NAMALWA (cell line): ENCODE measurements around the gene ABCC1.
A peak's percentile ranks its signal among the peaks of the same experiment; 100 is the strongest.
"Not testable (repeated sequence)": the region's sequence is repeated elsewhere in the genome, so short reads cannot be mapped to it uniquely, and the experiment has no call there.

ENCODE experiments used
- DNase-seq: peaks from one replicate; pipeline ENCODE4 v3.0.0-alpha.2; 2015; ENCODE audit warnings: low spot score

The ABCC1 gene

DNA sequence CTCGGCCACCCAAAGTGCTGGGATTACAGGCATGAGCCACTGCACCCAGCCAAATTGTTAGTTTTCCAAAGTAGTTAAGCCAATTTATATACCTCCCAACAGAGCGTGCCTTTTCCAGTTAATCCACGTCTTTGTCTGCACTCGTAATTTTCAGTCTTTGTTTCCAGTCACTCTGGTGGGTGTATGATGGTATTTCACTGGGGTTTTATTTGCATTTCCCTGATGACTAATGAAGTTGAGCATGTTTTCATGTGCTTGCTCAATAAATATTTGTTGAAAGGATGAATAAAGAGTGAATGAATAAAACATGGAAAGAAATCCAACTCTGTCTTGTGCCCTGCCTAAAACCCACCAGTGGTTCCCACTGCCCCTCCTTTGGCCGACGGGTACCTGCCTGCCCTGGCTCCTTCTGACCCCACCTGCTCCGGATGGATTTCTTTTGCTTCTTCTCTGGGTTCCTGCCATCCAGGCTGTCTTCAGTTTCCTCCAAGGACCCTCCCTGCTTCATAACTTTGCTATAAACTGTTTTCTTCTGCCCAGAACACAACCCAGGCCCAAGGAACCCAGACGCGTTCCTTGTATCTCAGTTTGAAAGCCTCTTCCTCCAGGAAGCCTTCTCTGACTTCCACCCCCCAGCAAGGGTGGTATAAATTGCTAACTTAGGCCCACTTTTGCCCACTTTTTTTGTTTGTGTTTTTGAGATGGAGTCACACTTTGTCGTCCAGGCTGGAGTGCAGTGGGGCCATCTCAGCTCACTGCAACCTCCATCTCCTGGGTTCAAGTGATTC, 3.0 kb upstream of the ABCC1 start:
- DNase-seq = no peak

DNA sequence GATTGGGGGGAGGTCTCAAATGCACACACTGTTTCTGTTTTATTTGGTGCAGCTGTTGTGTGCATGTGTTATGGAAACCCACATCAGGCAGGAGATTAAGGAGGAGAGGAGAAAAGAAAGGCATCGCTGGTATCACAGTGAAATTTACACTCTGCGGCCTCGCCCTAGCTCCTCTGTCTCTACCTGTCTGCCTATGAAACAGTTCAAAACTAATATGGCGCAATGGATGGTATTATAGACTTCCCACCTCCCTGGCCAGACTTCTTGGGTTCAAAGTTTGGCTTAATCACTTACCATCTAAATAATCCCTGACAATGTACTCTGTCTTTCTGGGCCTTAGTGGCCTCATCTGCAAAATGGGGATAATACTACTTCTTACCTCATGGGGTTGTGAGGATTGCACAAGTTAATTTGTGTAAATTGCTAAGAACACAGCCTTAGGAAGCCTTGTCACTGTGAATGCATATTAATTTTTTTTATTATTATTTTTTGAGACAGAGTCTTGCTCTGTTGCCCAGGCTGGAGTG, 1.4 kb upstream of the ABCC1 start:
- DNase-seq = no peak

DNA sequence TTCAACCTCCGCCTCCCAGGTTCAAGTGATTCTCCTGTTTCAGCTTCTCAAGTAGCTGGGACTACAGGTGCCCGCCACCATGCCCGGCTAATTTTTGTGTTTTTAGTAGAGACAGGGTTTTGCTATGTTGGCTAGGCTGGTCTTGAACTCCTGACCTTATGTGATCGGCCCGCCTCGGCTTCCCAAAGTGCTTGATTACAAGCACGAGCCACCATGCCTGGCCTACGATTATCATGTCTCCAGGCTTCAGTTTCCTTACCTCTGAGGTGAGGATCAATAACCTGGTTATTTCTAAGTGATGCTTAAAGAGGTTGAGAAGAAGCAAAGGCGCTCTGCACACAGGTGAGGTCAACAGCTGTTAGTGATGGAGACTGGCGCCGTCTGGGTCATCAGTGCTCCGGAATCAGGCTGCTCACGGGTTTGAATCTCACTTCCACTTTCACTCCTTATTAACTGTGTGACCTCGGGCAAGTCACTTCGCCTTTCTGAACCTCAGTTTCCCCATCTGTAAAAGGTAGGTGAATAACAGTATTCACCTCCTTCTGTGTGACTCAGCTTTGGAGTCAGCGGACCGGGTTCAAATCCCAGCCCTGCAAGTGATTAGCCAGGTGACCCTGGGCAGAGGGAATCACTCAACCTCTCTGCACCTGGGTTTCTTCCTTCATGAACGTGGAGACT, 745 bp upstream of the ABCC1 start:
- peak; percentile 56 for DNase-seq

DNA sequence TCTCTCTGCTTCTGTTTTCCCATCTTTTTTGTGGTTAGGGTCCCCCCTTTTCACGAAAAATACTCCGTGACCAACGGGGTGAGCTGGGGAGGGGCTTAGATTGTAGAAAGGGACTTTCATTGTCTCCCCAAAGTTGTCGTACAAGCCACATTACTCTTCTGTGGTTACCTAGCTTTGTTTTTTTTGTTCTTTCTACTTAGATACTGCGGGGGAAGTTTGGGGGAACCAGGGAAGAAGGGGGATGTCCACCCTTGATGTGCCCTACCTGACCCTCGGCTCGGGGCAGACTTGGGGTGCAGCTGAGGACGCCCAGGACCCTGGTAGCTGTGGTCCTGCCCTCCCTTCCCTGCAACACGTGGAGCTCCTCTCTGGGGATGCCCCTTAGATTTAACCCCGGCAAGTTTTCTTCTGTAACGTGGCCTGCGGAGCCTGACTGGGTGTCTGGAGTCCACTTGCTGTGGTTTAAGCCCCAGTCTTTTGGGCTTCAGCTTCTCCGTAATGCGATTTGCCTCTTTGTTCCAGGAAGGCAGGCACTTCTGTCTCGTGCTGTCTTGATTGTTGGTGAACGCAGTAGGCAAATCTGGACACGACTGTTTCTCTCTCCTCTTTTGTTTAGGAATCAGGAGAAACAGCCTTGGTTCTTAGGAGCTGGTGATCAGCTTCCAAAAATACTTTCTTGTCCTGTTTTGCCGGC, 892 bp downstream of the ABCC1 start:
- peak; percentile 58 for DNase-seq

DNA sequence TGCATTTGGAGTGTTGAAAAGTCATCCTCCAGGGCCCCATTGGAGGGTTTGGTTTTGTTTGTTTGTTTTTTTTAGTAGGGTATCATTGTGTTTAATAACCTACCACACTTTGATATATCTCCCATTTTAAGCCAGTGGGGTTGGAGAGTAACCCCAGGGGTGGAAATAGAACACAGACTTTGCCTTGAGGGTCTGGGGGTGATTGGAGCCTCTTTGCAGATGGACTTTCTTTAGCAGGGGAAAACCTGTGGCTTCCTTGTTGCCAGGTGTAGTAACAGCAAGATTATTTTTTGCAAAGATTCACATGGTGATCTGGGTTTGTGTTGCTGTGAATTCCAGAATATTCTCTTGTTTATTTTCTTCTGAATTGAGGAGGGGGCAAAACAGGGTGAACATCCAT, 1.5 kb downstream of the ABCC1 start:
- DNase-seq = no peak

DNA sequence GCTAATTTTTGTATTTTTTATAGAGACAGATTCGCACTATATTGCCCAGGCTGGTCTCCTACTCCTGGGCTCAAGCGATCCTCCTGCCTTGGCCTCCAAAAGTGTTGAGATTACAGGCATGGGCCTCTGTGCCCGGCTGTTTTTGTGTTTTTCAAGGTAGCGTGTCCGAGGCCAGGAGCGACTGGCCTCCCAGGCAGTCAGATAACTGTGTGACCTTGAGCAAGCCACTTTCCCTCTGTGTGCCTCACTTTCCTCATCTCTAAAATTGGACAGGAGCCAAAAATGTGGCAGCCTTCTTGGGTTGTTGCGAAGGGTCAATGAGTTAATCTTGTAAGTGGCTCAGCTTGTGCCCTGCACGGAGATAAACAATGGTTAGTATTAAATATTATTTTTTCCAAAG, 2.4 kb downstream of the ABCC1 start:
- no peak for DNase-seq

DNA sequence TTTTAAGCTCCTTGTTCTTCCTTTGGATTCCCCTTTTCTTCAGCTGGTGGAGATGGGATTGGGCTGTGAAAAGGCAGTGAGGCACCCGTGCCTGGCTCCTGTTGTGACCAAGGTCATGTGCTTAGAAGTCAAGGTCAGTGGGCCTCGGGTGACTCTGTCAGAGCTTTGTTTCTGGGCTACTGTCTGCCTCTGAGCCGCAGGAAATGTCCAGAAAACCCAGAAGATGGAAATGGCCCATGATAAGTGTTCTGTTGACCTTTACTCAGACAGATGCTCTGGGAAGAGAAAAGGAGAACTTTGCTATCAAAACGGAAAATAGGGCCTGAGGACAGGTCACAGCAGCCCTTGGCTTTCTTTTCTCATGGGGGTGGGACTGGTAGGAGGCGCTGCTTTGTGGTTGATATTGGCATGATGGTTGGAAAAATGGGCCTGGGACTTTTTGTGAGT, 2.9 kb downstream of the ABCC1 start:
- no peak for DNase-seq

DNA sequence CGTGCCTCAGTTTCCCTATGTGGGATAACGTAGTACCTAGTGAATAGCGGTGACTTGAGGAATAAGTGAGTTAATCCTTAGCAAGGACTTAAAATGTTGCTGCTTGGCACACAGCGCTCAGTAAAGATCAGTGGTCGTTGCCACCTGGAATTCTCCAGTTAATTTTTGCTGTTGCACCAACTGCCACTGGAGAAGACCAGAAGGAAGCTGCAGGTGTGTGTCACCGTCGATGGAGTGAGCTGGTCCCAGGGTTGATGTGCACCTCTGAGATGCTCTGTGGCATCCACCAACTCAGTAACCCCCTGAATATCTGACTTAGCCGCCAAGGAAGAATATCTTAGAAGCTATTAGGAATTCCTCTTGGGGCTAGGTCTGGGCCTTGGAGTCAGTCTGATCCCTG, 4.1 kb downstream of the ABCC1 start:
- no peak for DNase-seq

DNA sequence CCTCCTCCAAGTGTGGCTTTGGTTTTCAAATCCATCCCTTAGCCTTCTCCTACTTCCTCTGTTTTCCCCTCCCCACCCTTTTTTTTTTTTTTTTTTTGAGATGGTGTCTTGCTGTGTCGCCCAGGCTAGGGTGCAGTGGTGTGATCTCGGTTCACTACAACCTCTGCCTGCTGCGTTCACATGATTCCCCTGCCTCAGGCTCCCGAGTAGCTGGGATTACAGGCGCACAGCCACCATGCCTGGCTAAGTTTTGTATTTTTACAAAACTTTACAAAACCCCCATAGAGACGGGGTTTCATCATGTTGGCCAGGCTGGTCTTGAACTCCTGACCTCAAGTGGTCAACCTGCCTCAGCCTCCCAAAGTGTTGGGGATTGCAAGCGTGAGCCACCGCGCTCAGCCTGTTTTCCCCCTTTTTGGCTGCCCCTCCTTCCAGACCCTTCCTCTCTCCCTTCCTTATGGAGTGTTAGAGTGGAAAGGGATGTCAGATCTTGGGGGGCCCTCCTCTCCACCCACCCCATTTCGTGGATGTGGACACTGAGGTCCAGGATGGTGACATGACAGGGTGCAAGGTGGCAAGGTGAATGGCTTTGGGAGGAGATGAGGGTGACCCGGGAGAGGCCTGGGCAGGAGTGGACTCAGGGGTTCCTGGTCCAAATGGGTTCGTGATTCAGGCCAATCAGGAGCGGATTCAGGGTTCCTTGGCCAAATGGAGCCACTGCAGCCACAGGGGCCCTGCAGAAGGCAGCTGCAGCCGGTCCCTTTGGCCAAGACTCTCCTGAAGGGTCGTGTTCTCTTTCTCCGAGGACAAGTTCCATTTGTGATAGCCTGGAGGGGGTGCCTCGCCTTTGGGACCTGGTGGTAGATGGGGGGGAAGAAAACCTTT, 4.8 kb downstream of the ABCC1 start:
- DNase-seq = no peak

DNA sequence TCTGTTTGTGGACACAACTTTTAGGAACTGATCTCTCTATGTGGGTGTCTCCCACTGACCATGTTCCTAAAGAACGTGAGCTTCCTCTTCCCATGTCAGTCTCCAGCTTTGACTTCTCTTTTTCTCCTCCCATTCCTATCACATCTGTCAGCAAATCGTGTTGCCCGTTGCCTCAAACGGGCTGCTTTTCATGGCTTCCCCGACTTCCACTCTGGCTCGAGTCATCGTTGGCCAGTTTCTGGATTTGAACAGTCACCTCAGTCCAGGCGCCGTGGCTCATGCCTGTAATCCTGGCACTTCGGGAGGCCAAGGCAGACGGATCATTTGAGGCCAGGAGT, 5.4 kb downstream of the ABCC1 start:
- DNase-seq = no peak

DNA sequence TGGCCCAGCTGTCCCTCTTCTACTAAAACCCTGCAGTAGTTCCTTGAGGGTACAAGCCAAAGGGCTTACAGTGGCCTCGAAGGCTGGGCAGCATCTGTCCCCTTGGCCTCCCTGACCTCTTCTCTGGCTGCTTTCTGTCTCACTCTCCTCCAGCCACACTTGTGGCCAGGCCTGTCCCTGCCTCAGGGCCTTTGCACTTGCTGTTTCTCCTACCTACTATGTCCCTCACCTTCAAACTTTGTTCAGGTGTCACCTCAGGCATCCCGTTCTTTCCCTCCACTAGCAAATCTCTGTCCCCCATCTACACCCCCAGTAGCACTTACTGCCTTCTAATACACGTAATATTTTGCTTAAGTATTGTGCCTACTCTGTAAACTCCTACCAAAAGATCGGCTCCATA, 6.0 kb downstream of the ABCC1 start:
- DNase-seq = no peak

DNA sequence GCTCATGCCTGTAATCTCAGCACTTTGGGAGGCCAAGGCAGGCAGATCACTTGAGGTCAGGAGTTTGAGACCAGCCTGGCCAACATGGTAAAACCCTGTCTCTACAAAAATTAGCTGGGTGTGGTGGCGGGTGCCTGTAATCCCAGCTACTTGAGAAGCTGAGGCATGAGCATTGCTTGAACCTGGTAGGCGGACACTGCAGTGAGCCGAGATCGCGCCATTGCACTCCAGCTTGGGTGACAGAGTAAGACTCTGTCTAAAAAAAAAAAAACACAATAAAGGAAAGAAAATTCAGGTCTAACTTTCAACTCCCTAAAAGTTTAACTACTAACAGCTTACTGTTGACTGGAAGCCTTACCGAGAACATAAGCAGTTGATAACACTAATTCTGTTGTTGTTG, 6.7 kb downstream of the ABCC1 start:
- DNase-seq = not testable (repeated sequence)

DNA sequence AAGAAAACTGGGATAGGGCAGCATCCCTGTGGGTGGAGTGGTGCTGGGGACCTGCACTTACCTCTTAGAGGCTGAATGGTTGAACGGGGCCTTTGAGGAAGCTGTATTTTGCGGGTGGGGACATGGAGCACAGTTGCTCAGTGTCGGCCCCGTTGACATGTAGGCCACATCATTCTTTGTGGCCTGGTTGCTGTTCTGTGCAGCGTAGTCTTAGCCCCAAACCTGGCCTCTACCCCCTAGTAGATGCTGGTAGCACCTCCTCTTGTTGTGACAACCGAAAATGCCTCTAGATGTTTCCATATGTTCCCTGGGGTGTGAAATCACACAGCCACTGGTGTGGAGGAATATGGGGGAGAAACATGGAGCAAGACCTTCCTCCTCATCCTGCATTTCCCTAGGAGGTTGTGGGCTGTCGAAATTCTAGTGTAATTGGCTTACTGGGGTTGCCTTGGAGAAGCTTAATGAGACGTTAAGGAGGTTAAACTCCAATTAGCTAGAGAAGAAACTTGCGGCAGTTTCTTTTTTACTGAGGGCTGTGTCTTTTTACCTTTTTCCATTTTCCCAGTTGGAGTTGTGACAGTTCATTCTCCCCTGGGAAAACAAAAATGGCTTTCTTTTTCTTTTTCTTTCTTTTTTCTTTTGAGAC, 9.4 kb downstream of the ABCC1 start:
- DNase-seq = no peak

DNA sequence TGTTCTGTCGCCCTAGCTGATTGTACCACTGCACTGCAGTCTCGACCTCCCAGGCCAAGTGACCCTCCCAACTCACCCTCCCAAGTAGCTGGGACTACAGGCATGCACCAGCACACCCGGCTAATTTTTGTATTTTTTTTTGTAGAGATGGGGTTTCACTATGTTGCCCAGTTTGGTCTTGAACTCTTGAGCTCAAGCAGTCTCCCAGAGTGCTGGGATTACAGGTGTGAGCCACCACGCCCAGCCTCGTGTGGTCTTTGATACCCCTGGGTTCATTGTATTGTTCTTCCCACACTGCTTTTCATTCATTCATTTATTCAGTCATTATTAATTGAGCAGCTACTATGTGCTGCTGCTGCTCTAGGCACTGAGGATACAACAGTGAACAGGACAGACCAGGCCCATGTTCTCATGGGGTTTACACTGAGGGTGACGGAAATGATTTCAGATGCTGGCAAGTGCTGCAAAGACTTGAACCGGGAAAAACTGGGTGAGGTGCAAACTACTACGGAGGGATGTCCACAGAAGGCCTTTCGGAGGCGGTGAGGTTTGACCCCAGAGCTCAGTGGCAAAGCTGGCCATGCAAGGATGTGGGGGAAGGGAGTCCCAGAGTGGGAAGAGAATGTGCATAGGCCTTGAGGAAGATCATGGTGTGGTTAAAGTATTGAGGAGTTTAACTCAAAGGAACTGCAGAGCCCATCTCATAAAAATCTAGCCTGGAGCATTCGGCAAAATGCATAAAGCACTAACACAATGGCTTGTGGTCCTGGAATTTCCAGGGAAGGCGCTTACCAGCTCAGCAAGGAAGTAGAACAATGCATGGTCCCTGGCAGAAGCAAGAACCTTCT, 10.9 kb downstream of the ABCC1 start:
- no peak for DNase-seq

DNA sequence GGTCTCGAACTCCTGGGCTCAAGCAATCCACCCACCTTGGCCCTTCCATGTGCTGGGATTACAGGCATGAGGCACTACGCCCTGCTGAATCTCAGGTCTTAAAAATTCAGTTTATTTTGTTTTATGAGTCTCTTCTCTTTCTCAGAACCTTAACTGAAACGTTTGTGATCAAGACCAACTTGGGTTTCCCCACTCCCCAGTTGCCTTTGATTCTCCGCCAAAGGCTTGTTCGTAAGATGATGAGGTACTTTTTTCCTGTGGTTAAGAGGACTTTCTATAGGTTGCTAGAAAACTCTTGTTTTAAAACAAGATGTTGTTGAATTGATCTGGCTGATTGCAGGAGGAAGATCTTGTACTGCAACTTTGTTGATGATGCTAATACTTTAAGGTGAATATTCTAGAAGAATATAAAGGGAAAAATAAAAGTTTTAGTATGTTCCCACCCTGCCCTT, 11.7 kb downstream of the ABCC1 start:
- DNase-seq = peak; percentile 43

DNA sequence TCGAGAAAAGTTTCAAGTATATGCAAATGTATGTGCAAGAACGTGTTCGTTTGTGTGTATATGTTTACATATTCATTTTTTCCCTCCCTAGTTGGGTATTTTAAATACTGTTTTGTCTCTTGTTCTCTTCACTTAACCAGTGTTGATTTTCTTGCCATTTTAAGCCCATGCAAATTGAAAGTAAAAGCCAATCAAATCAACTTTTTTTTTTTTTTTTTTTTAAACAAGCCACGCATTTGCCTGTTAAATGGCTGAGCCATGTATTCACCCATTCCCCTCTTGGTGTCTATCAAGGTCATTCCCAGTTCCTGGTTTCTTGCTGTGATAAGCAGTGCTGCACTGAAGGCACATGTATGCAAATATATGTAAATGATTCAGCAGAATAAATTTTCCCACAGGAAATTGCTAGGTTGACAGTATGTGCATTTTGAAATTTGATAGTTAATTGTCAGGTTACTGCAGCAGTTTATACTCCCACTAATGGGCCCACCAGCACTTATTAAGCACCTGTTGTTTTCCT, 12.2 kb downstream of the ABCC1 start:
- no peak for DNase-seq

DNA sequence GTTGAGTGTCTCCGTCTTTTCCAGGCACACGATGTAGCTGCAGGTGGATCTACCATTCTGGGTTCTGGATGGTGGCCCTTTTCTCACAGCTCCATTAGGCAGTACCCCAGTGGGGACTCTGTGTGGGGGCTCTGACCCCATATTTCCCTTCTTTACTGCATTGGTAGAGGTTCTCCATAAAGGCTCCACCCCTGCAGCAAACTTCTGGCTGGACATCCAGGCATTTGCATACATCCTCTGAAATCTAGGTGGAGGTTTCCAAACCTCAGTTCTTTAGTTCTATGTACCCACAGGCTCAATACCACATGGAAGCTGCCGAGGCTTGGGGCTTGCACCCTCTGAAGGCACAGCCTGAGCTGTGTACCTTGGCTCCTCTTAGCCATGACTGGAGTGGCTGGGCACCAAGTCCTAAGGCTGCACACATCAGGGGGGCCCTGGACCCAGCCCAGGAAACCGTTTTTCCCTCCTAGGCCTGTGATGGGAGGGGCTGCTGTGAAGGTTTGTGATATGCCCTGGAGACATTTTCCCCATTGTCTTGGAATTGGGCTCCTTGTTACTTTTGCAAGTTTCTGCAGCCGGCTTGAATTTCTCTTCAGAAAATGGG, 14.0 kb downstream of the ABCC1 start:
- DNase-seq = no peak

DNA sequence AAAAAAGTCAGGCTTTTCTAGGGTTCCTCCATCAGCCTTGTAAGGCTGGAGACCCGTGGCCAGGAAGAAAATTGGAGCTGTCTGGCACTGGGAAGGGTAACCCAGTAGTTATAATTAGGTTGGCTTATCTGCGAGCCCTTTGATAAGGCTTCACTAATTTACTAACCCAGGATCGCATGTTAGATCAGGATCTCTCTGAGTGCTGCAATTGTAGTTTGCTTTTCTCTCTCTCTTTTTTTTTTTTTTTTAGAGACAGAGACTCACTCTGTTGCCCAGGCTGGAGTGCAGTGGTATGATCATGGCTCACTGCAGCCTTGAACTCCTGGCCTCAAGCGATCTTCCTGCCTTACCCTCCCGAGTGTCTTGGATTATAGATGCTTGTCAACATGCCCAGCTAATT, 17.0 kb downstream of the ABCC1 start:
- DNase-seq = no peak

DNA sequence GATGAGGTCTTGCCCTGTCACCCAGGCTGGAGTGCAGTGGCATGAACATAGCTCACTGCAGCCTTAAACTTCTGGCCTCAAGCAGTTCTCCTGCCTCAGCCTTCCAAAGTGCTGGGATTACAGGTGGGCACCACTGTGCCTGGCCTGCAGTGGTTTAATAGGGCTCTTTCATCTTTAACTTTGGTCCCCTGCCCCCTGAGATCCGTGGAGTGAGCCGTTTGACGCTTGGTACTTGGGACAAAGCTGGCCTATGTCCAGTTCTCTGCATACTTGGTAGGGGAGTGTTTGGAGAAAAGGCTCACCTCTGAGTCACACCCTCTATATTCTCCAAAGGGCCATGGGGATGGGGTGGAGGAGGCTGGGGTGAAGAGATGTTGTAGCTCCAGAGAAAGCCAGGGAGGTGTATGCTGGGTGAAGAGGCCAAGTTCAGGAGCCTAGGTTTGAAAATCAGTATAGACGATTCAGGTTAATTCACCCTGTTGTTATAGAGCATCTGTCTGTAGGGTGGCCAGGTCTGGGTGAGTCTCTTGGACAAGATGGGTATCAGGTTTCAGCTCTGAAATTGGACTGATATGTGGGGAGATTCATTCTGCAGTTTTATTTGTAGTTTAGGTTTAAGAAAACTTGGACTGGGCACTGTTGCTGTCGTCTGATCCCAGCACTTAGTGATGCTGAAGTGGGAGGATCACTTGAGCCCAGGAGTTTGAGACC, 17.6 kb downstream of the ABCC1 start:
- no peak for DNase-seq
